ENCODE measurements around the gene LIN52. TPM values are rescaled to one million over a fixed set of nuclear protein-coding genes. Genes with fewer than 3 reads are reported as not detected.

The LIN52 gene
- total and polyA plus RNA-seq, 2 experiments from 2014 or later: 8.6 to 10.8 TPM

GRCh38 chr14:74144789-74145188 lies 60.0 kb downstream of the LIN52 start (continued):
- TF ChIP-seq ETS1 (IDR thresholded peaks at IDR 0.05) (no peak), POLR2AphosphoS5 (IDR thresholded peaks at IDR 0.05; ENCODE audit: low read depth) (no peak), ZNF331 (CRISPR knock-in tag; IDR thresholded peaks at IDR 0.05; ENCODE audit: low read depth) (no peak), CTCF (conservative IDR thresholded peaks at IDR 0.05; ENCODE audit: low read depth in 2 of 2) (no peak), JUNB (IDR thresholded peaks at IDR 0.05; ENCODE audit: unreplicated experiment) (no peak), NANOG (IDR thresholded peaks at IDR 0.05; ENCODE audit: borderline replicate concordance) (no peak), EZH2phosphoT487 (IDR thresholded peaks at IDR 0.05; ENCODE audit: unreplicated experiment) (no peak), CREB1 (CRISPR knock-in tag; IDR thresholded peaks at IDR 0.05; ENCODE audit: low read depth) (no peak), EZH2 (IDR thresholded peaks at IDR 0.05; ENCODE audit: low read depth, unreplicated experiment) (no peak), ZNF114 (CRISPR knock-in tag; IDR thresholded peaks at IDR 0.05) (no peak)

- Histone ChIP-seq H3K9me2 (ENCODE audit: insufficient read depth) (no peaks in the 10 kb centered on the region), H3K4me2 (no peak overlapping the region), H3K4me3 (no peak overlapping the region), H3F3A (replicated peaks; ENCODE audit: low read depth) (no peaks in the 10 kb centered on the region), H3K79me2 (replicated peaks; ENCODE audit: insufficient read depth) (no peaks in the 10 kb centered on the region), H3K27me3 (ENCODE audit: insufficient read depth) (no peaks in the 10 kb centered on the region), H2AFZ (no peak overlapping the region), H3K36me3 (ENCODE audit: insufficient read depth) (no peaks in the 10 kb centered on the region; the same call in 1 of the 2 replicates), H3K4me1 (ENCODE audit: insufficient read depth) (no peaks in the 10 kb centered on the region; the same call in 1 of the 2 replicates), H3K27ac (ENCODE audit: low read depth) (no peak overlapping the region), H4K20me1 (replicated peaks; ENCODE audit: insufficient read depth) (no peaks in the 10 kb centered on the region; the same call in 1 of the 2 replicates)
- Mint-ChIP-seq H3K4me3 (no peak overlapping the region), H3K4me1 (no peaks in the 10 kb centered on the region), H3K27ac (no peak overlapping the region), H3K9me3 (no peaks in the 10 kb centered on the region), H3K36me3 (ENCODE audit: low read depth) (no peaks in the 10 kb centered on the region), H3K27me3 (ENCODE audit: insufficient read depth, low read depth, poor library complexity) (no peaks in the 10 kb centered on the region)
- DNase-seq (ENCODE audit: low spot score) (no peak), ATAC-seq (no peak)
- TF ChIP-seq POLR2AphosphoS5 (IDR thresholded peaks at IDR 0.05; ENCODE audit: low read depth) (no peak), EZH2phosphoT487 (IDR thresholded peaks at IDR 0.05; ENCODE audit: unreplicated experiment) (no peak), JUNB (IDR thresholded peaks at IDR 0.05; ENCODE audit: unreplicated experiment) (no peak), CREB1 (CRISPR knock-in tag; IDR thresholded peaks at IDR 0.05; ENCODE audit: low read depth) (no peak), ZNF114 (CRISPR knock-in tag; IDR thresholded peaks at IDR 0.05) (no peak), CTCF (conservative IDR thresholded peaks at IDR 0.05; ENCODE audit: low read depth in 2 of 2) (no peak)
- TF ChIP-seq, protein P1, sequence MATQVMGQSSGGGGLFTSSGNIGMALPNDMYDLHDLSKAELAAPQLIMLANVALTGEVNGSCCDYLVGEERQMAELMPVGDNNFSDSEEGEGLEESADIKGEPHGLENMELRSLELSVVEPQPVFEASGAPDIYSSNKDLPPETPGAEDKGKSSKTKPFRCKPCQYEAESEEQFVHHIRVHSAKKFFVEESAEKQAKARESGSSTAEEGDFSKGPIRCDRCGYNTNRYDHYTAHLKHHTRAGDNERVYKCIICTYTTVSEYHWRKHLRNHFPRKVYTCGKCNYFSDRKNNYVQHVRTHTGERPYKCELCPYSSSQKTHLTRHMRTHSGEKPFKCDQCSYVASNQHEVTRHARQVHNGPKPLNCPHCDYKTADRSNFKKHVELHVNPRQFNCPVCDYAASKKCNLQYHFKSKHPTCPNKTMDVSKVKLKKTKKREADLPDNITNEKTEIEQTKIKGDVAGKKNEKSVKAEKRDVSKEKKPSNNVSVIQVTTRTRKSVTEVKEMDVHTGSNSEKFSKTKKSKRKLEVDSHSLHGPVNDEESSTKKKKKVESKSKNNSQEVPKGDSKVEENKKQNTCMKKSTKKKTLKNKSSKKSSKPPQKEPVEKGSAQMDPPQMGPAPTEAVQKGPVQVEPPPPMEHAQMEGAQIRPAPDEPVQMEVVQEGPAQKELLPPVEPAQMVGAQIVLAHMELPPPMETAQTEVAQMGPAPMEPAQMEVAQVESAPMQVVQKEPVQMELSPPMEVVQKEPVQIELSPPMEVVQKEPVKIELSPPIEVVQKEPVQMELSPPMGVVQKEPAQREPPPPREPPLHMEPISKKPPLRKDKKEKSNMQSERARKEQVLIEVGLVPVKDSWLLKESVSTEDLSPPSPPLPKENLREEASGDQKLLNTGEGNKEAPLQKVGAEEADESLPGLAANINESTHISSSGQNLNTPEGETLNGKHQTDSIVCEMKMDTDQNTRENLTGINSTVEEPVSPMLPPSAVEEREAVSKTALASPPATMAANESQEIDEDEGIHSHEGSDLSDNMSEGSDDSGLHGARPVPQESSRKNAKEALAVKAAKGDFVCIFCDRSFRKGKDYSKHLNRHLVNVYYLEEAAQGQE (IDR thresholded peaks at IDR 0.05; ENCODE audit: unreplicated experiment): no peak
Observed at GRCh38 chr14:74147571-74147970, 62.8 kb downstream of the LIN52 start.

All from GM23338 (cell line).